DND-41 (cell line): ENCODE measurements around the gene C6orf118.

Experiments
- EZH2 ChIP-seq: IDR thresholded peaks from 3 replicates; pipeline ENCODE4 v1.6.1; 2012; ENCODE audit warnings: borderline replicate concordance, low read depth, mild to moderate bottlenecking, moderate library complexity, low read length, inconsistent platforms; ENCODE audit not compliant: severe bottlenecking
- TF ChIP-seq, protein P1 (sequence below): IDR thresholded peaks from 2 replicates; pipeline ENCODE4 v1.5.1; 2012; ENCODE audit warnings: borderline replicate concordance, low read length, moderate library complexity, mild to moderate bottlenecking; ENCODE audit not compliant: poor library complexity, severe bottlenecking; ENCODE audit errors: extremely low read depth

DNA sequence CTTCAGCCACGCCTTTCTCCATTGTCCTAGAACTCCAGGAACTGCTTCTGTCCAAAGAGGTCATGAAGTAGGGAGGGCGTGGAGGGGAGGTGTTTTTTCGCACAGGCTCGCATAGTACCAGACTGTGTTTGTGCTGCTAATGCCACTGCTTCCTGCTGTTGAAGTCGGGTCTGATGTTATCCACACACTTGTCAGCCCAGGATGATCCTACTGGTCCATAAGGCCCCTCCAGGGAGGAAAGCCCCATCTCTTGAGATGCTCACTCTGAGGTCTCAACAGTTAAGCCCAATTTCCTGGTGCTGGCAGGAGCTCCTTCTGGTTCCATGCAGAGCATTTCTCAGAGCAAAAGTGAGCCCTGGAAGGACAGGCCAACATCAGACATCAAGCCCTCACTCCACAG lies 65.6 kb downstream of the C6orf118 start:
- TF ChIP-seq, protein P1, sequence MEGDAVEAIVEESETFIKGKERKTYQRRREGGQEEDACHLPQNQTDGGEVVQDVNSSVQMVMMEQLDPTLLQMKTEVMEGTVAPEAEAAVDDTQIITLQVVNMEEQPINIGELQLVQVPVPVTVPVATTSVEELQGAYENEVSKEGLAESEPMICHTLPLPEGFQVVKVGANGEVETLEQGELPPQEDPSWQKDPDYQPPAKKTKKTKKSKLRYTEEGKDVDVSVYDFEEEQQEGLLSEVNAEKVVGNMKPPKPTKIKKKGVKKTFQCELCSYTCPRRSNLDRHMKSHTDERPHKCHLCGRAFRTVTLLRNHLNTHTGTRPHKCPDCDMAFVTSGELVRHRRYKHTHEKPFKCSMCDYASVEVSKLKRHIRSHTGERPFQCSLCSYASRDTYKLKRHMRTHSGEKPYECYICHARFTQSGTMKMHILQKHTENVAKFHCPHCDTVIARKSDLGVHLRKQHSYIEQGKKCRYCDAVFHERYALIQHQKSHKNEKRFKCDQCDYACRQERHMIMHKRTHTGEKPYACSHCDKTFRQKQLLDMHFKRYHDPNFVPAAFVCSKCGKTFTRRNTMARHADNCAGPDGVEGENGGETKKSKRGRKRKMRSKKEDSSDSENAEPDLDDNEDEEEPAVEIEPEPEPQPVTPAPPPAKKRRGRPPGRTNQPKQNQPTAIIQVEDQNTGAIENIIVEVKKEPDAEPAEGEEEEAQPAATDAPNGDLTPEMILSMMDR: no peak
- TF ChIP-seq EZH2: no peak
